ENCODE measurements around the gene RCCD1. TPM values are rescaled to one million over a fixed set of nuclear protein-coding genes. Genes with fewer than 3 reads are reported as not detected.

The RCCD1 gene
- total and polyA plus RNA-seq, 9 of the 15 experiments (the other 6 are each of a cell fraction or from before 2014, with no cell fraction given): 11.1 to 51.4 (median 24.7) TPM

DNA sequence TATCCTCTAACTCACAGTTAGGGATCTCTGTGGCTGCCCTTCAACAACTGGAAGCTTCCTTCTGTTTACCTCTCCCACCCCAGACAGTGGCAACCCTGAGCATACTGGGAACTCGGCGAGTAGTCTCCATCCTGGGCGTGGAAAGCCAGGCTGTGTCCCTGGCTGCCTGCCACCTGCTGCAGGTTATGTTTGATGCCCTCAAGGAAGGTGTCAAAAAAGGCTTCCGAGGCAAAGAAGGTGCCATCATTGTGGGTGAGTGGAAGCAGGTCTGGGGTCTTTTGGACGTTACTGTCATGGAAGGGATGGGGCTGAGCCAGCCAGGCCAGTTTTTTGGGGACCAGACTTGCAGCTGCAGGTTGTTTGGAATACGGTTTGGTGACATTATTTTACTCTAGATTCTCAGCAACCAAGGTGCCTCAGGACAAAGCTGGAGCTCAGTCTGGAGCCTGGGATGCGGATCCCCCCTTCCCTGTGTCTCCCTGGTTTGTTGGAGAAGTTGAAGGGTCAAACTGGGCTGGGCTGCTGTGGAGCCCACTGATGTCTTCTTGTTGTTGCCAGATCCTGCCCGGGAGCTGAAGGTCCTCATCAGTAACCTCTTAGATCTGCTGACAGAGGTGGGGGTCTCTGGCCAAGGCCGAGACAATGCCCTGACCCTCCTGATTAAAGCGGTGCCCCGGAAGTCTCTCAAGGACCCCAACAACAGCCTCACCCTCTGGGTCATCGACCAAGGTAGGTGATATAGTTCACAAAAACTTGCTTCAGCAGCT lies 12.1 kb upstream of the RCCD1 start:
- intact Hi-C loops (cut with micrococcal nuclease) (no loop called here), in situ Hi-C loops (cut with MboI) (no loop called here)
- ATAC-seq (no peak), DNase-seq (ENCODE audit: extremely low read depth in 1 of 4, low spot score in 3 of 4) (no peak), FAIRE-seq (no peak)
- Histone ChIP-seq H3K4me3 (no peak overlapping the region), H3K9me3 (replicated peaks; ENCODE audit: control insufficient read depth, insufficient read depth, low read depth, low read length) (no peaks in the 10 kb centered on the region), H3K4me2 (ENCODE audit: insufficient read depth, low read length) (no peak overlapping the region), H3K9ac (ENCODE audit: insufficient read depth in 1 of 2, low read depth in 2 of 2, low read length in 2 of 2) (peak overlapping the region in 1 of 2 experiments; percentile 41; a peak in 1 of 4 replicates), H3K79me2 (ENCODE audit: control insufficient read depth, insufficient read depth, low read length) (peaks cover 2% of the 10 kb centered on the region; the same call in 1 of the 3 replicates), H3K27ac (ENCODE audit: extremely low read depth, low read depth, low read length) (no peak overlapping the region), H3K4me1 (replicated peaks in 1 of 2; ENCODE audit: control insufficient read depth in 2 of 2, insufficient read depth in 2 of 2, low read length in 2 of 2) (peaks cover 1 to 13% of the 10 kb centered on the region in 2 experiments; a peak in 4 of 5 replicates), H4K20me1 (replicated peaks; ENCODE audit: control insufficient read depth, insufficient read depth, low read length) (0 out of 2 replicates have a peak, but pooled peaks cover 5% of the 10 kb centered on the region), H3K9me1 (ENCODE audit: control insufficient read depth, insufficient read depth, low read length) (no peaks in the 10 kb centered on the region), H3K36me3 (ENCODE audit: control insufficient read depth, insufficient read depth, low read length) (peaks cover 84% of the 10 kb centered on the region; the same call in 2 of the 3 replicates), H2AFZ (ENCODE audit: low read depth, low read length) (no peak overlapping the region), H3K27me3 (ENCODE audit: control insufficient read depth in 2 of 2, insufficient read depth in 2 of 2, low read length in 2 of 2) (no peaks in the 10 kb centered on the region)
- TF ChIP-seq ZNF445 (CRISPR knock-in tag; IDR thresholded peaks at IDR 0.05; ENCODE audit: low read depth): no peak
- no peak for TF ChIP-seq SMARCE1 (IDR thresholded peaks at IDR 0.05)
- no peak for TF ChIP-seq KDM4B (IDR thresholded peaks at IDR 0.05; ENCODE audit: borderline replicate concordance in 2 of 2, low read depth in 1 of 2)
- no peak for TF ChIP-seq MAFG (tag; conservative IDR thresholded peaks at IDR 0.05)
- TF ChIP-seq HLTF (IDR thresholded peaks at IDR 0.05): no peak
- TF ChIP-seq ZNF75A (CRISPR knock-in tag; IDR thresholded peaks at IDR 0.05): no peak
- TF ChIP-seq ELF4 (CRISPR knock-in tag; IDR thresholded peaks at IDR 0.05): no peak
- no TSS peak for BruUV-seq (replicated peaks)
- ChIA-PET CTCF (ENCODE audit: low intra/inter-chr PET ratio) (no interaction called here), POLR2A (interaction anchor here (0.6 to 2.3 kb wide), 4 partner anchors 11 to 164 kb away, joined by 3 to 9 read pairs (median 4); partner anchors contain the start of gene RCCD1)
- WGBS (ENCODE audit: insufficient coverage, low coverage, missing lambda C conversion rate): 92% methylated on average over 12 of the region's 12 CpGs

Data from K562 (cell line).